DND-41 (cell line): ENCODE results near the gene JCHAIN.

Source experiments
- EZH2 ChIP-seq: IDR thresholded peaks from 3 replicates; pipeline ENCODE4 v1.6.1; 2012; ENCODE audit warnings: borderline replicate concordance, low read depth, mild to moderate bottlenecking, moderate library complexity, low read length, inconsistent platforms; ENCODE audit not compliant: severe bottlenecking
- TF ChIP-seq, protein P1 (sequence below): IDR thresholded peaks from 2 replicates; pipeline ENCODE4 v1.5.1; 2012; ENCODE audit warnings: borderline replicate concordance, low read length, moderate library complexity, mild to moderate bottlenecking; ENCODE audit not compliant: poor library complexity, severe bottlenecking; ENCODE audit errors: extremely low read depth

DNA sequence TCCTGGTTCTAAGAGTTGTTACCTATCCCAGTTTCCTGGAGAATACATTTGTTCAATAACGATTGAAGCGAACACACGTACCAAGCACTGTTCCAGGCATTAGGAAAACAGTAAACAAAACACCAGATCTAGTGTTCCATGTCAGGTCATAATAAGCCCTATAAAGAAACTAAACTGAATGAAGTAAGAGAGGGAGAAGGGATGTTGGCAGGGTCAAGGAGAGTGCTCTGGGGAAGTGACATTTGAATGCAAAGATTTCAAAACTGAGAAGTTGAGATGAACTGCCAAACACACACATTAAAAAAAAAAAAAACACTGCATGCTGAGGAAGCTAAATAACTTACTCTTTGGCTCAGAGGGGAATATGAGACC is 52.1 kb downstream of the JCHAIN start:
- TF ChIP-seq, protein P1, sequence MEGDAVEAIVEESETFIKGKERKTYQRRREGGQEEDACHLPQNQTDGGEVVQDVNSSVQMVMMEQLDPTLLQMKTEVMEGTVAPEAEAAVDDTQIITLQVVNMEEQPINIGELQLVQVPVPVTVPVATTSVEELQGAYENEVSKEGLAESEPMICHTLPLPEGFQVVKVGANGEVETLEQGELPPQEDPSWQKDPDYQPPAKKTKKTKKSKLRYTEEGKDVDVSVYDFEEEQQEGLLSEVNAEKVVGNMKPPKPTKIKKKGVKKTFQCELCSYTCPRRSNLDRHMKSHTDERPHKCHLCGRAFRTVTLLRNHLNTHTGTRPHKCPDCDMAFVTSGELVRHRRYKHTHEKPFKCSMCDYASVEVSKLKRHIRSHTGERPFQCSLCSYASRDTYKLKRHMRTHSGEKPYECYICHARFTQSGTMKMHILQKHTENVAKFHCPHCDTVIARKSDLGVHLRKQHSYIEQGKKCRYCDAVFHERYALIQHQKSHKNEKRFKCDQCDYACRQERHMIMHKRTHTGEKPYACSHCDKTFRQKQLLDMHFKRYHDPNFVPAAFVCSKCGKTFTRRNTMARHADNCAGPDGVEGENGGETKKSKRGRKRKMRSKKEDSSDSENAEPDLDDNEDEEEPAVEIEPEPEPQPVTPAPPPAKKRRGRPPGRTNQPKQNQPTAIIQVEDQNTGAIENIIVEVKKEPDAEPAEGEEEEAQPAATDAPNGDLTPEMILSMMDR = no peak
- TF ChIP-seq EZH2 = no peak
